NCI-H345 treated with DMSO at 0.1 percent for 48 hours (cell line): ENCODE results near the gene NELL1.

Experiments
- DNase-seq: peaks from one replicate; lab custom pipeline; 2025; ENCODE audit not compliant: unreplicated experiment; lab: John Stamatoyannopoulos, UW

Gene NELL1

GRCh38 chr11:21622566-21622965 is 953.2 kb downstream of the NELL1 start:
- DNase-seq = no peak

GRCh38 chr11:21622995-21623394 is 953.6 kb downstream of the NELL1 start:
- DNase-seq = no peak
